ENCODE measurements around the gene TOPORS.

TOPORS gene

DNA sequence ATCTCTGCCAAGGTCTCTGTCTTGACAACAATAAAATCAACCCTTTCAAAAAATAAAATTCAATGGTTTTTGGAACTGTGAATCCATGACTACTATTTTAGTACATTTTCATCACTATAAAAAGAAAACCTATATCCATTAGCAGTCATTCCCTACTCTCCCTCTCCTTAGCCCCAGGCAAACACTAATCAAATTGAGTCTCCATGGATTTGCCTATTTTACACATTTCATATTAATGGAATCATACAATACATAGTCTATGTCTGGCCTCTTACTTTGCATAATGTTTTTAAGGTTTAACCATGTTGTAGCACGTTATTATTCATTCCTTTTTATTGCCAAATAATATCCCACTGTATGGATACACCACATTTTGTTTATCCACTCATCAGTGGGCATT is 50.5 kb downstream of the TOPORS start:
- TF ChIP-seq, protein P1, sequence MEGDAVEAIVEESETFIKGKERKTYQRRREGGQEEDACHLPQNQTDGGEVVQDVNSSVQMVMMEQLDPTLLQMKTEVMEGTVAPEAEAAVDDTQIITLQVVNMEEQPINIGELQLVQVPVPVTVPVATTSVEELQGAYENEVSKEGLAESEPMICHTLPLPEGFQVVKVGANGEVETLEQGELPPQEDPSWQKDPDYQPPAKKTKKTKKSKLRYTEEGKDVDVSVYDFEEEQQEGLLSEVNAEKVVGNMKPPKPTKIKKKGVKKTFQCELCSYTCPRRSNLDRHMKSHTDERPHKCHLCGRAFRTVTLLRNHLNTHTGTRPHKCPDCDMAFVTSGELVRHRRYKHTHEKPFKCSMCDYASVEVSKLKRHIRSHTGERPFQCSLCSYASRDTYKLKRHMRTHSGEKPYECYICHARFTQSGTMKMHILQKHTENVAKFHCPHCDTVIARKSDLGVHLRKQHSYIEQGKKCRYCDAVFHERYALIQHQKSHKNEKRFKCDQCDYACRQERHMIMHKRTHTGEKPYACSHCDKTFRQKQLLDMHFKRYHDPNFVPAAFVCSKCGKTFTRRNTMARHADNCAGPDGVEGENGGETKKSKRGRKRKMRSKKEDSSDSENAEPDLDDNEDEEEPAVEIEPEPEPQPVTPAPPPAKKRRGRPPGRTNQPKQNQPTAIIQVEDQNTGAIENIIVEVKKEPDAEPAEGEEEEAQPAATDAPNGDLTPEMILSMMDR (IDR thresholded peaks at IDR 0.05; ENCODE audit: low read depth, low read length), result no peak
- no peak for DNase-seq (ENCODE audit: extremely low read depth, low read depth)

DNA sequence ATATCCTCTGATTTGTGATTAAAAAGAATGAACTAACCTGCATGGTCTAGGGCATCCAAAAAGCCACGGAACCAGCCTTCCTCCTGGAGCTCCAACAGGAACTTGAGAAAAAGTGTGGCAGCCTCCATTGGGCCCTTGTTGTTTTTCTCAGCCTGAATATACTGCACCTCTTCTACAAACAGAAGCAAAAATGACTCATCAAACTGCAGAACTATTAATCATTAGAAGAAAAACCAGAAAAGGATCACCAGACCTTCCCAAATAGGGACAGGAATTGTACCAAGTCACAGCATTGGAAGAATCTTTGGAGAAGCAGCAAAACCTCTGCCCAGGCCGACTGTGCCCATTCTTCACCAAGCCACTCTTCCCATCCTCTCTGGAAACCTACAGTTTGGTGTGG is 51.6 kb downstream of the TOPORS start:
- TF ChIP-seq, protein P1 (IDR thresholded peaks at IDR 0.05; ENCODE audit: low read depth, low read length), result no peak
- no peak for DNase-seq (ENCODE audit: extremely low read depth, low read depth)

DNA sequence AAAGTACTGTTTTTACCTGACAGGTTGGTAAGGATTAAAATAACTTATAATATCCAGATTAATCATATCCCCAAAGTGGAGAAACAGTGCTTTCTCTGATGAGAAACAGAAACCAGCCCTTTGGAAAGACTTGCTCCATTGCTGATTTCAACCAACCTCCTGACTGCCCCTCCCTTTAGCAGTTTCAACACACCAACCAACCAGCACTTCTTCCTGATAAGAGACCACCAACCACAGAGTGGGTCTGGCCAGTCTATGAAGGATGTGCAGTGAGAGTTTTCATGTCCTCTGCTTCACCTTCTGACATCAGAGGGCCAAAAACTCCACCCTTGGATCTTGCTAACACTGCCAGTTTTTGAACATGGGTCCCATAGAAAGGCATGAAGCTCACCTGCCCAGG is 54.5 kb downstream of the TOPORS start:
- TF ChIP-seq, protein P1 (IDR thresholded peaks at IDR 0.05; ENCODE audit: low read depth, low read length), result no peak

DNA sequence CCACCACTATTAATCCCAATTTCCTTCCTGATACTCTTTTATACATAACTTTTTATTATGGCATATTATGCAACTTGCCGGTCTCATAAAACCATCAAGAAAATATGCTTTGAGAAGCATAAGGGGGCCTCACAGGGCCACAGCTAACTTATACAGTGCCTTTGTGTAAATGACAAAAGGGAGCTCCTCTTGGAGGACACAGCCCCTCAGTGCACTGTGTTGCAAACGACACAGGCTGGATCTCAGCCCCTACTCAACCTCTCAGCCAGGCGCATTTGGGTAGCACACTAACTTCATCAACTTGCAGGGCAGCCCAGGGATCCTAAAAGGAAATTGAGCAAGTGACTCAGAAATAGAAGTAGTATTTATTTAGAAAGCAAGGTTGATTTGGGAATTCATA is 61.8 kb downstream of the TOPORS start:
- TF ChIP-seq, protein P1 (IDR thresholded peaks at IDR 0.05; ENCODE audit: low read depth, low read length), result no peak

More for the DNA sequence above, 54.5 kb downstream of the TOPORS start:
- DNase-seq (ENCODE audit: extremely low read depth, low read depth), result no peak

More for the DNA sequence above, 61.8 kb downstream of the TOPORS start:
- DNase-seq (ENCODE audit: extremely low read depth, low read depth), result no peak
